ENCODE results near the gene SUGP1. TPM values are rescaled to one million over a fixed set of nuclear protein-coding genes. Genes with fewer than 3 reads are reported as not detected.
A peak's percentile ranks its signal among the peaks of the same experiment; 100 is the strongest.

The SUGP1 gene
- total RNA-seq, 1 donor from 2014 or later, result 44.7 TPM

DNA sequence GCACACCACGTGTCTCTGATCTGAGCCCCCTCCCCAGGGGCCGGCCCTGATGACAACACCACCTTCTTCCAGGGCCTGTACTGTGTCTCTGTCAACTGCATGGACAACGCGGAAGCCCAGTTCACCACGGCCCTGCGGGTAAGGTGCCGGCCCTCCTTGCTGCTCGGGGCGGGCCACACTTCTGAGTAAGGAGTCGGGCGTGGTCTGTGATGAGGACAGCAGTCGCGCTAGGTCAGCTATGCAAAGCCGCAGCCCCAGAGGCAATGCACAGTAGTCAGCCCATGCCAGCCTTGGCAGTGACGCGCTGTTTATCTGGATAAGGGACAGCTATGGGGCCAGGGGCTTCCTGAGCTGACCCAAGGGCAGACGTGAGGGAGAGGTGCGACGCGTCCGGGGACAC lies 24.9 kb upstream of the SUGP1 start:
- H3K9me3 ChIP-seq (replicated peaks), result no peaks in the 10 kb centered on the region
- TF ChIP-seq CTCF (IDR thresholded peaks at IDR 0.05; ENCODE audit: borderline replicate concordance), result no peak
- DNase-seq, result no peak
- H3K27ac ChIP-seq (replicated peaks), result no peak overlapping the region
- peaks cover 7% of the 10 kb centered on the region for H3K4me1 ChIP-seq
- H3K4me3 ChIP-seq, result no peak overlapping the region
- H3K27me3 ChIP-seq (ENCODE audit: low read depth), result no peaks in the 10 kb centered on the region
- intact Hi-C loops (cut with micrococcal nuclease), result no loop called here
- H3K36me3 ChIP-seq, result peaks cover 99% of the 10 kb centered on the region

- Histone ChIP-seq H3K36me3 (peaks cover 99% of the 10 kb centered on the region), H3K4me3 (no peak overlapping the region), H3K4me1 (peaks cover 7% of the 10 kb centered on the region), H3K9me3 (replicated peaks) (no peaks in the 10 kb centered on the region), H3K27ac (replicated peaks) (no peak overlapping the region), H3K27me3 (ENCODE audit: low read depth) (no peaks in the 10 kb centered on the region)
- DNase-seq, result no peak
- intact Hi-C loops (cut with micrococcal nuclease), result no loop called here
- TF ChIP-seq CTCF (IDR thresholded peaks at IDR 0.05; ENCODE audit: borderline replicate concordance), result no peak
Measured at GRCh38 chr19:19343762-19344161, 23.5 kb upstream of the SUGP1 start.

- Histone ChIP-seq H3K4me3 (no peak overlapping the region), H3K27me3 (ENCODE audit: low read depth) (no peaks in the 10 kb centered on the region), H3K36me3 (peaks cover 99% of the 10 kb centered on the region), H3K4me1 (peaks cover 7% of the 10 kb centered on the region), H3K27ac (replicated peaks) (peak overlapping the region; percentile 31), H3K9me3 (replicated peaks) (no peaks in the 10 kb centered on the region)
- intact Hi-C loops (cut with micrococcal nuclease), result no loop called here
- DNase-seq, result no peak
- peak; percentile 4 for TF ChIP-seq CTCF (IDR thresholded peaks at IDR 0.05; ENCODE audit: borderline replicate concordance)
Measured at GRCh38 chr19:19343016-19343362, 22.7 kb upstream of the SUGP1 start.

- Histone ChIP-seq H3K9me3 (replicated peaks) (no peaks in the 10 kb centered on the region), H3K4me1 (peaks cover 7% of the 10 kb centered on the region), H3K36me3 (peaks cover 99% of the 10 kb centered on the region), H3K4me3 (no peak overlapping the region), H3K27ac (replicated peaks) (peak overlapping the region; percentile 31), H3K27me3 (ENCODE audit: low read depth) (no peaks in the 10 kb centered on the region)
- intact Hi-C loops (cut with micrococcal nuclease), result no loop called here
- TF ChIP-seq CTCF (IDR thresholded peaks at IDR 0.05; ENCODE audit: borderline replicate concordance), result peak; percentile 83
- peak; percentile 64 for DNase-seq
Measured at GRCh38 chr19:19342086-19343015, 22.0 kb upstream of the SUGP1 start.

- Histone ChIP-seq H3K4me3 (no peak overlapping the region), H3K27me3 (ENCODE audit: low read depth) (no peaks in the 10 kb centered on the region), H3K27ac (replicated peaks) (no peak overlapping the region), H3K4me1 (peaks cover 7% of the 10 kb centered on the region), H3K9me3 (replicated peaks) (no peaks in the 10 kb centered on the region), H3K36me3 (peaks cover 98% of the 10 kb centered on the region)
- TF ChIP-seq CTCF (IDR thresholded peaks at IDR 0.05; ENCODE audit: borderline replicate concordance), result no peak
- intact Hi-C loops (cut with micrococcal nuclease), result no loop called here
- DNase-seq, result no peak
Measured at GRCh38 chr19:19341026-19341425, 20.7 kb upstream of the SUGP1 start.
